Activated B cell treated with CpG ODN at 0.5 μM for 24 hours (primary cell): Measurements from ENCODE around the gene CMTM7. TPM values are rescaled to one million over a fixed set of nuclear protein-coding genes. Genes with fewer than 3 reads are reported as not detected.

Source experiments
- ATAC-seq: fragments of 200-7000 bp; cut with Tn5 transposase; one replicate; pipeline ENCODE4 v1.10.0; 2021; ENCODE audit warnings: low read depth, mild to moderate bottlenecking, moderate library complexity
- CTCF ChIA-PET: fragments of 350-600 bp; sonication (Branson Sonifier 250); formaldehyde crosslinking; loops from one replicate; lab custom pipeline; 2021; ENCODE audit warnings: antibody characterized with exemption; lab: Charles Lee
- POLR2A ChIA-PET: fragments of 350-600 bp; sonication (Branson Sonifier 250); formaldehyde crosslinking; loops from one replicate; lab custom pipeline; 2021; ENCODE audit warnings: antibody characterized with exemption; lab: Charles Lee
- DNase-seq: peaks from one replicate; pipeline ENCODE4 v3.0.0; 2022
- H3K27ac Mint-ChIP-seq: one replicate; pipeline ENCODE4 v1.8.0; 2020; ENCODE audit warnings: mixed read lengths
- H3K27me3 Mint-ChIP-seq: one replicate; pipeline ENCODE4 v1.8.0; 2021; ENCODE audit warnings: mixed read lengths
- H3K36me3 Mint-ChIP-seq: one replicate; pipeline ENCODE4 v1.8.0; 2021; ENCODE audit warnings: low read depth, mixed read lengths
- H3K4me1 Mint-ChIP-seq: one replicate; pipeline ENCODE4 v1.8.0; 2021; ENCODE audit warnings: mixed read lengths
- H3K4me3 Mint-ChIP-seq: one replicate; pipeline ENCODE4 v1.8.0; 2020; ENCODE audit warnings: mild to moderate bottlenecking, mixed read lengths
- H3K9me3 Mint-ChIP-seq: one replicate; pipeline ENCODE4 v1.8.0; 2020; ENCODE audit warnings: mixed read lengths
- CTCF ChIP-seq: fragments of 200-600 bp; IDR thresholded peaks from one replicate; pipeline ENCODE4 v1.8.0; 2022; ENCODE audit warnings: antibody characterized with exemption, mild to moderate bottlenecking
- intact Hi-C: fragments of 100-400 bp; cut with micrococcal nuclease; formaldehyde crosslinking; loops from one replicate; pipeline ENCODE4 v1.15.1; 2024
- total RNA-seq: library from RNA; stranded (reverse); gene quantifications from 2 replicates; pipeline ENCODE4 v1.2.3, GENCODE V29; 2022

The CMTM7 gene
- total RNA-seq, 1 donor from 2014 or later: 82.1 TPM

GRCh38 chr3:32448686-32449474 is 57.2 kb downstream of the CMTM7 start:
- ChIA-PET POLR2A (interaction anchor here (0.5 to 1.1 kb wide), 3 partner anchors 9 to 1782 kb away, joined by 3 to 6 read pairs (median 3); no protein-coding TSS in a partner anchor), CTCF (interaction anchor here (0.6 to 3.9 kb wide), 3 partner anchors 19 to 73 kb away, joined by 3 to 12 read pairs (median 3); no protein-coding TSS in a partner anchor)
- H3K4me3 Mint-ChIP-seq: no peak overlapping the region
- H3K36me3 Mint-ChIP-seq: peaks cover 71% of the 10 kb centered on the region
- H3K27ac Mint-ChIP-seq: peak overlapping the region; percentile 9
- H3K9me3 Mint-ChIP-seq: no peaks in the 10 kb centered on the region
- intact Hi-C loops: no loop called here
- H3K4me1 Mint-ChIP-seq: peaks cover 57% of the 10 kb centered on the region
- ATAC-seq (no peak), DNase-seq (no peak)
- TF ChIP-seq CTCF: no peak
- H3K27me3 Mint-ChIP-seq: no peaks in the 10 kb centered on the region

- intact Hi-C loops: no loop called here
- TF ChIP-seq CTCF: no peak
- Mint-ChIP-seq H3K4me1 (peaks cover 54% of the 10 kb centered on the region), H3K27ac (no peak overlapping the region), H3K27me3 (no peaks in the 10 kb centered on the region), H3K36me3 (peaks cover 73% of the 10 kb centered on the region), H3K4me3 (no peak overlapping the region), H3K9me3 (no peaks in the 10 kb centered on the region)
- ATAC-seq (no peak), DNase-seq (no peak)
- CTCF ChIA-PET: interaction anchor here (3.9 kb wide), 1 partner anchor 18 kb away, joined by 12 read pairs; no protein-coding TSS in a partner anchor
- POLR2A ChIA-PET: interaction anchor here (0.5 to 0.8 kb wide), 2 partner anchors 25 to 1783 kb away, joined by 3 read pairs; no protein-coding TSS in a partner anchor
These were observed 58.0 kb downstream of the CMTM7 start for GRCh38 chr3:32449691-32450090.

GRCh38 chr3:32450426-32450825 is 58.8 kb downstream of the CMTM7 start:
- ChIA-PET CTCF (interaction anchor here (1.1 to 3.9 kb wide), 2 partner anchors 18 to 75 kb away, joined by 3 to 12 read pairs; no protein-coding TSS in a partner anchor), POLR2A (interaction anchor here (0.6 to 2.0 kb wide), 2 partner anchors 9 to 10 kb away, joined by 4 to 6 read pairs; no protein-coding TSS in a partner anchor)
- Mint-ChIP-seq H3K27me3 (no peaks in the 10 kb centered on the region), H3K4me3 (no peak overlapping the region), H3K4me1 (peaks cover 57% of the 10 kb centered on the region), H3K27ac (peak overlapping the region; percentile 72), H3K36me3 (peaks cover 77% of the 10 kb centered on the region), H3K9me3 (no peaks in the 10 kb centered on the region)
- no peak for TF ChIP-seq CTCF
- DNase-seq (no peak), ATAC-seq (no peak)
- intact Hi-C loops: no loop called here

- H3K36me3 Mint-ChIP-seq: peaks cover 80% of the 10 kb centered on the region
- H3K4me1 Mint-ChIP-seq: peaks cover 58% of the 10 kb centered on the region
- ChIA-PET CTCF (interaction anchor here (0.8 to 3.9 kb wide), 4 partner anchors 12 to 76 kb away, joined by 3 to 12 read pairs (median 3); no protein-coding TSS in a partner anchor), POLR2A (interaction anchor here (0.6 to 2.0 kb wide), 3 partner anchors 9 to 12 kb away, joined by 4 to 6 read pairs (median 4); no protein-coding TSS in a partner anchor)
- H3K9me3 Mint-ChIP-seq: no peaks in the 10 kb centered on the region
- TF ChIP-seq CTCF: no peak
- no peaks in the 10 kb centered on the region for H3K27me3 Mint-ChIP-seq
- no peak overlapping the region for H3K27ac Mint-ChIP-seq
- H3K4me3 Mint-ChIP-seq: no peak overlapping the region
- DNase-seq: no peak
- ATAC-seq: no peak
- intact Hi-C loops: no loop called here
These were observed 59.5 kb downstream of the CMTM7 start for GRCh38 chr3:32450992-32451659.
